ENCODE data around the gene DRC7. TPM values are rescaled to one million over a fixed set of nuclear protein-coding genes. Genes with fewer than 3 reads are reported as not detected.

The DRC7 gene
- total RNA-seq, 1 experiment from 2014 or later, result 0.72 TPM

DNA sequence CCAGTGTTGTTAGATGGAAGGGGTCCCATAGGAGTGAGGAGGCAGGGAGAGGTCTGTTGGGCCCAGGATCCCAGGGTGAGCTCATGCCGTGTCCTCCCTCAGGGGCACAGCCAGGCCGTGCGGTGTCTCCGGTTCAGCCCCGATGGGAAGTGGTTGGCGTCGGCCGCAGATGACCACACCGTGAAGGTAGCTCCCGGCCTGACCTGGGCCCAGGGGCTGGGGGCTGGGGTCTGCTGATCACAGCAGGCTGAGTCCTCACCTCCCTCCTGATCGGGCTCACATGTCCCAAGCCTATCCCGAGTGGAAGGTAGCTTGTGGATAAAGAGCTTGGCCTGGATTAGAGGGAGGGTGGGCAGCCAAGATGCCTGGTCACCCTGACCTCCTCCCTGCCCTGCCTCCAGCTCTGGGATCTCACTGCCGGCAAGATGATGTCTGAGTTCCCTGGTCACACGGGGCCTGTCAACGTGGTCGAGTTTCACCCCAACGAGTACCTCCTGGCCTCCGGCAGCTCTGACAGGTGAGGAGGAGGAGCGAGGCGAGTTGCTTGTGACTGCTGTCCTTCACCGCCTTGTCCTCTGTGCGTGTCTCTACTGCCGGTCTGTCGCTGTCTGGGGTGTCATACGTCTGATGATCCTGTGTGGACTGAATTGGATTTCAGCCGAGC lies 57.1 kb downstream of the DRC7 start:
- no peaks in the 10 kb centered on the region for H3K9me3 Mint-ChIP-seq
- Histone ChIP-seq H3K56ac (ENCODE audit: insufficient read length, low read depth, low read length) (no peak overlapping the region), H2BK15ac (ENCODE audit: low read depth, low read length) (no peak overlapping the region), H2BK20ac (ENCODE audit: low read depth, low read length, poor library complexity, severe bottlenecking) (no peak overlapping the region), H4K8ac (replicated peaks; ENCODE audit: insufficient read length, low read depth, low read length) (no peak overlapping the region), H3T11ph (ENCODE audit: low read length) (no peak overlapping the region), H3K23me2 (ENCODE audit: insufficient read length, low read depth, low read length, poor library complexity, severe bottlenecking) (no peaks in the 10 kb centered on the region), H2BK5ac (ENCODE audit: insufficient read length, low read length) (no peak overlapping the region), H3K23ac (ENCODE audit: insufficient read length, low read depth, low read length) (no peak overlapping the region), H2BK12ac (ENCODE audit: insufficient read length, low read depth, low read length) (no peak overlapping the region), H3K9ac (ENCODE audit: extremely low read depth, insufficient read length, low read length) (no peak overlapping the region), H2AK5ac (ENCODE audit: insufficient read length, low read length) (no peak overlapping the region), H3K27me3 (ENCODE audit: insufficient read depth, low read length) (no peaks in the 10 kb centered on the region), H3K4me1 (ENCODE audit: insufficient read depth, low read length) (no peaks in the 10 kb centered on the region), H3K9me3 (ENCODE audit: control insufficient read depth, low read depth, low read length) (no peaks in the 10 kb centered on the region), H3K18ac (ENCODE audit: insufficient read length, low read depth, low read length) (no peak overlapping the region), H2BK120ac (ENCODE audit: low read depth, low read length, poor library complexity, severe bottlenecking) (no peak overlapping the region), H4K20me1 (ENCODE audit: control insufficient read depth, insufficient read depth, insufficient read length) (no peaks in the 10 kb centered on the region), H4K91ac (ENCODE audit: insufficient read length, low read depth, low read length) (no peak overlapping the region), H3K79me2 (ENCODE audit: insufficient read depth, low read length) (no peaks in the 10 kb centered on the region), H3K27ac (ENCODE audit: insufficient read length, low read depth, low read length) (no peak overlapping the region), H3K14ac (ENCODE audit: insufficient read depth, low read length) (no peak overlapping the region), H3K4ac (ENCODE audit: low read depth, low read length) (no peak overlapping the region), H3K79me1 (ENCODE audit: insufficient read depth, low read depth, low read length, poor library complexity, severe bottlenecking) (no peaks in the 10 kb centered on the region), H3K4me2 (ENCODE audit: insufficient read depth, insufficient read length, low read length) (no peak overlapping the region), H2AFZ (ENCODE audit: low read length) (no peak overlapping the region), H4K5ac (ENCODE audit: insufficient read length, low read depth, low read length) (no peak overlapping the region)
- no peak overlapping the region; a peak in 1 of 7 replicates for H3K27ac Mint-ChIP-seq
- H3K27me3 Mint-ChIP-seq (ENCODE audit: low read depth), result no peaks in the 10 kb centered on the region; the same call in 1 of the 2 replicates
- H3K36me3 Mint-ChIP-seq (ENCODE audit: insufficient read depth in 1 of 3, low read depth in 3 of 3), result peaks cover 0 to 31% (median 20%) of the 10 kb centered on the region in 3 experiments; a peak in 5 of 7 replicates
- no peak overlapping the region for H3K4me3 Mint-ChIP-seq
- H3K4me1 Mint-ChIP-seq, result no peaks in the 10 kb centered on the region
- WGBS (ENCODE audit: extremely low coverage, insufficient read length, low lambda C conversion rate), result no CpG with 5 or more reads among the region's 26 CpGs
- TF ChIP-seq, protein P1, sequence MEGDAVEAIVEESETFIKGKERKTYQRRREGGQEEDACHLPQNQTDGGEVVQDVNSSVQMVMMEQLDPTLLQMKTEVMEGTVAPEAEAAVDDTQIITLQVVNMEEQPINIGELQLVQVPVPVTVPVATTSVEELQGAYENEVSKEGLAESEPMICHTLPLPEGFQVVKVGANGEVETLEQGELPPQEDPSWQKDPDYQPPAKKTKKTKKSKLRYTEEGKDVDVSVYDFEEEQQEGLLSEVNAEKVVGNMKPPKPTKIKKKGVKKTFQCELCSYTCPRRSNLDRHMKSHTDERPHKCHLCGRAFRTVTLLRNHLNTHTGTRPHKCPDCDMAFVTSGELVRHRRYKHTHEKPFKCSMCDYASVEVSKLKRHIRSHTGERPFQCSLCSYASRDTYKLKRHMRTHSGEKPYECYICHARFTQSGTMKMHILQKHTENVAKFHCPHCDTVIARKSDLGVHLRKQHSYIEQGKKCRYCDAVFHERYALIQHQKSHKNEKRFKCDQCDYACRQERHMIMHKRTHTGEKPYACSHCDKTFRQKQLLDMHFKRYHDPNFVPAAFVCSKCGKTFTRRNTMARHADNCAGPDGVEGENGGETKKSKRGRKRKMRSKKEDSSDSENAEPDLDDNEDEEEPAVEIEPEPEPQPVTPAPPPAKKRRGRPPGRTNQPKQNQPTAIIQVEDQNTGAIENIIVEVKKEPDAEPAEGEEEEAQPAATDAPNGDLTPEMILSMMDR (conservative IDR thresholded peaks at IDR 0.05), result no peak
- DNase-seq, result no peak
